IMR-90 (cell line): ENCODE data around the gene NKAIN4. TPM values are rescaled to one million over a fixed set of nuclear protein-coding genes. Genes with fewer than 3 reads are reported as not detected.

ENCODE experiments used
- ATAC-seq: fragments of 200-7000 bp; cut with Tn5 transposase; 2 replicates; pipeline ENCODE4 v1.9.1; 2020; ENCODE audit warnings: low read depth, mild to moderate bottlenecking, moderate library complexity
- BruUV-seq: library from RNA; stranded (reverse); fragments of 400-500 nt; replicated peaks from 2 replicates; lab custom pipeline; 2021; lab: Mats Ljungman, UMichigan
- CTCF ChIA-PET: fragments of 300-600 bp; formaldehyde crosslinking; extraction: SDS; loops from one replicate; lab custom pipeline; 2021; ENCODE audit warnings: antibody characterized with exemption; lab: Yijun Ruan, JAX
- POLR2A ChIA-PET: fragments of 300-600 bp; sonication (Branson Sonifier 250); formaldehyde crosslinking; loops from one replicate; lab custom pipeline; 2022; ENCODE audit warnings: antibody characterized with exemption; ENCODE audit not compliant: unreplicated experiment; lab: Charles Lee
- DNase-seq: peaks from one replicate; pipeline ENCODE4 v3.0.0; 2013
- H2AFZ ChIP-seq: replicated peaks from 2 replicates; pipeline ENCODE3; 2013; ENCODE audit warnings: low read length, mild to moderate bottlenecking; ENCODE audit not compliant: poor library complexity
- H2AK5ac ChIP-seq: 2 replicates; pipeline ENCODE4 v1.6.1; 2013; ENCODE audit warnings: low read depth, low read length, inconsistent platforms
- H2AK9ac ChIP-seq: replicated peaks from 2 replicates; pipeline ENCODE3; 2013; ENCODE audit warnings: mild to moderate bottlenecking, low read depth, low read length, moderate library complexity; ENCODE audit not compliant: poor library complexity
- H2BK120ac ChIP-seq: 2 replicates; pipeline ENCODE4 v1.6.1; 2013; ENCODE audit warnings: low read depth, low read length, inconsistent platforms
- H2BK15ac ChIP-seq: 3 replicates; pipeline ENCODE4 v1.6.1; 2013; ENCODE audit warnings: low read depth, low read length, inconsistent platforms
- H2BK20ac ChIP-seq: 2 replicates; pipeline ENCODE4 v1.6.1; 2013; ENCODE audit warnings: low read depth, mild to moderate bottlenecking, inconsistent platforms, low read length, moderate library complexity
- H2BK5ac ChIP-seq: 2 replicates; pipeline ENCODE4 v1.6.1; 2013; ENCODE audit warnings: mild to moderate bottlenecking, low read depth, low read length, inconsistent platforms; ENCODE audit not compliant: poor library complexity, severe bottlenecking
- H3K14ac ChIP-seq: replicated peaks from 2 replicates; pipeline ENCODE4 v1.6.1; 2013; ENCODE audit warnings: low read depth, low read length, inconsistent platforms
- H3K18ac ChIP-seq: 2 replicates; pipeline ENCODE4 v1.6.1; 2013; ENCODE audit warnings: low read depth, low read length, control low read depth
- H3K23ac ChIP-seq: 2 replicates; pipeline ENCODE4 v1.6.1; 2013; ENCODE audit warnings: low read depth, low read length, inconsistent platforms
- H3K27ac ChIP-seq: 2 replicates; pipeline ENCODE4 v1.5.1; 2013; ENCODE audit warnings: mild to moderate bottlenecking, control low read depth, low read length; ENCODE audit not compliant: insufficient read depth
- H3K27me3 ChIP-seq: 2 replicates; pipeline ENCODE4 v1.6.1; 2013; ENCODE audit warnings: low read length; ENCODE audit not compliant: control insufficient read depth, insufficient read depth
- H3K36me3 ChIP-seq: 2 replicates; pipeline ENCODE4 v1.6.1; 2013; ENCODE audit warnings: low read length, mixed read lengths; ENCODE audit not compliant: control insufficient read depth, insufficient read depth
- H3K4ac ChIP-seq: 2 replicates; pipeline ENCODE4 v1.6.1; 2013; ENCODE audit warnings: low read depth, low read length, inconsistent platforms
- H3K4me1 ChIP-seq: 2 replicates; pipeline ENCODE4 v1.6.1; 2013; ENCODE audit warnings: low read length, mixed read lengths; ENCODE audit not compliant: control insufficient read depth, insufficient read depth
- H3K4me2 ChIP-seq: 2 replicates; pipeline ENCODE4 v1.6.1; 2013; ENCODE audit warnings: low read depth, mild to moderate bottlenecking, control low read depth, low read length, moderate library complexity
- H3K4me3 ChIP-seq: 2 replicates; pipeline ENCODE4 v1.5.1; 2013; ENCODE audit warnings: low read depth, mild to moderate bottlenecking, control low read depth, low read length, moderate library complexity; ENCODE audit not compliant: insufficient read depth
- H3K56ac ChIP-seq: 2 replicates; pipeline ENCODE4 v1.6.1; 2013; ENCODE audit warnings: low read length, inconsistent platforms; ENCODE audit not compliant: insufficient read depth; ENCODE audit errors: extremely low read depth
- H3K79me1 ChIP-seq, 2 experiments: 2 replicates each; pipeline ENCODE4 v1.6.1; 2013; ENCODE audit warnings: low read length in 2 of 2, inconsistent platforms in 1 of 2, low read depth in 1 of 2
- H3K9ac ChIP-seq: 2 replicates; pipeline ENCODE4 v1.6.1; 2013; ENCODE audit warnings: low read depth, low read length, control low read depth
- H3K9me1 ChIP-seq: 2 replicates; pipeline ENCODE4 v1.6.1; 2013; ENCODE audit warnings: low read length, inconsistent platforms; ENCODE audit not compliant: insufficient read depth
- H3K9me3 ChIP-seq: 2 replicates; pipeline ENCODE4 v1.6.1; 2013; ENCODE audit warnings: low read length; ENCODE audit not compliant: control insufficient read depth, insufficient read depth
- H4K20me1 ChIP-seq: 2 replicates; pipeline ENCODE4 v1.6.1; 2013; ENCODE audit warnings: low read length, inconsistent platforms; ENCODE audit not compliant: insufficient read depth
- H4K5ac ChIP-seq: 2 replicates; pipeline ENCODE4 v1.6.1; 2013; ENCODE audit warnings: mild to moderate bottlenecking, low read depth, low read length, control low read depth
- H4K8ac ChIP-seq, 2 experiments: 2 replicates each; pipeline ENCODE4 v1.6.1; 2013; ENCODE audit warnings: low read depth in 2 of 2, low read length in 2 of 2, control low read depth in 1 of 2, inconsistent platforms in 1 of 2
- H4K91ac ChIP-seq: 2 replicates; pipeline ENCODE4 v1.6.1; 2013; ENCODE audit warnings: low read depth, low read length, inconsistent platforms; ENCODE audit not compliant: insufficient read depth
- BHLHE40 ChIP-seq: fragments of 150-350 bp; IDR thresholded peaks from 2 replicates; pipeline ENCODE4 v1.6.1; 2016; ENCODE audit warnings: mild to moderate bottlenecking, low read depth, low read length
- CEBPB ChIP-seq: IDR thresholded peaks from 2 replicates; pipeline ENCODE4 v1.6.1; 2012; ENCODE audit warnings: low read depth, low read length, improper control_type of control experiment
- CHD1 ChIP-seq: IDR thresholded peaks from 2 replicates; pipeline ENCODE4 v1.6.1; 2012; ENCODE audit warnings: low read depth, low read length, improper control_type of control experiment
- ELK1 ChIP-seq: fragments of 150-350 bp; IDR thresholded peaks from 2 replicates; pipeline ENCODE4 v1.6.1; 2016; ENCODE audit warnings: low read depth, mild to moderate bottlenecking, low read length, moderate library complexity, borderline replicate concordance
- FOS ChIP-seq: fragments of 150-350 bp; IDR thresholded peaks from 2 replicates; pipeline ENCODE4 v1.6.1; 2016; ENCODE audit warnings: low read depth, low read length
- MAFK ChIP-seq: IDR thresholded peaks from 2 replicates; pipeline ENCODE4 v1.6.1; 2012; ENCODE audit warnings: low read depth, low read length, improper control_type of control experiment
- MAZ ChIP-seq: IDR thresholded peaks from 2 replicates; pipeline ENCODE4 v1.6.1; 2012; ENCODE audit warnings: low read depth, mild to moderate bottlenecking, low read length, improper control_type of control experiment, moderate library complexity, borderline replicate concordance
- MXI1 ChIP-seq: IDR thresholded peaks from 2 replicates; pipeline ENCODE4 v1.6.1; 2012; ENCODE audit warnings: low read depth, mild to moderate bottlenecking, low read length, moderate library complexity, borderline replicate concordance
- NFE2L2 ChIP-seq: fragments of 150-350 bp; IDR thresholded peaks from 2 replicates; pipeline ENCODE4 v1.6.1; 2016; ENCODE audit warnings: low read depth, mild to moderate bottlenecking, low read length
- POLR2A ChIP-seq: IDR thresholded peaks from 2 replicates; pipeline ENCODE4 v1.6.1; 2012; ENCODE audit warnings: mild to moderate bottlenecking, low read depth, low read length
- RAD21 ChIP-seq: IDR thresholded peaks from 2 replicates; pipeline ENCODE4 v1.6.1; 2012; ENCODE audit warnings: low read length, improper control_type of control experiment
- RCOR1 ChIP-seq: IDR thresholded peaks from 2 replicates; pipeline ENCODE4 v1.6.1; 2012; ENCODE audit warnings: mild to moderate bottlenecking, low read length, improper control_type of control experiment; ENCODE audit not compliant: insufficient replicate concordance
- RFX5 ChIP-seq: IDR thresholded peaks from 2 replicates; pipeline ENCODE4 v1.8.0; 2012; ENCODE audit warnings: low read depth, mild to moderate bottlenecking, low read length, moderate library complexity
- USF2 ChIP-seq: fragments of 150-350 bp; IDR thresholded peaks from 2 replicates; pipeline ENCODE4 v1.6.1; 2017; ENCODE audit warnings: mild to moderate bottlenecking, antibody characterized with exemption, low read length, low read depth
- WGBS, 2 experiments: methylation state at CpG; one replicate each; pipeline versions ENCODE4 v1.1.5 to v1.1.7; 2013; ENCODE audit warnings: missing lambda C conversion rate in 2 of 2; ENCODE audit not compliant: insufficient read length in 1 of 2; ENCODE audit errors: extremely low coverage in 2 of 2; 5-methylcytosine and 5-hydroxymethylcytosine counted together
- dilution Hi-C: fragments of 300-500 bp; cut with HindIII; formaldehyde crosslinking; loops from one replicate; pipeline ENCODE4 v1.14.3; 2018; ENCODE audit warnings: low sequenced_read_pairs; ENCODE audit not compliant: unreplicated experiment
- in situ Hi-C: fragments of 300-500 bp; cut with MboI; formaldehyde crosslinking; loops from 3 replicates; pipeline ENCODE4 v1.14.3; 2019; ENCODE audit warnings: low sequenced_read_pairs, inconsistent platforms, mixed read lengths
- intact Hi-C: fragments of 100-400 bp; cut with micrococcal nuclease; formaldehyde crosslinking; loops from 2 replicates; pipeline ENCODE4 v1.10.0; 2022
- polyA plus RNA-seq, 3 experiments: library from polyadenylated mRNA; depleted of rRNA; stranded (reverse); fragments of >200 nt; gene quantifications; 2 replicates each; pipeline ENCODE4 v1.2.3, GENCODE V29; 2012; ENCODE audit warnings: low replicate concordance in 1 of 3
- total RNA-seq: library from RNA; depleted of rRNA; stranded (reverse); fragments of >200 nt; gene quantifications from 2 replicates; pipeline ENCODE4 v1.2.3, GENCODE V29; 2012

Gene NKAIN4
- total and polyA plus RNA-seq, 2 of the 4 experiments (the other 2 are of a cell fraction) = not detected

- Histone ChIP-seq H3K27me3 (peaks cover 32% of the 10 kb centered on the region), H4K20me1 (no peaks in the 10 kb centered on the region), H2BK15ac (no peak overlapping the region), H3K27ac (no peak overlapping the region), H3K18ac (no peak overlapping the region), H2BK5ac (no peak overlapping the region), H3K4me2 (no peak overlapping the region), H3K9ac (no peak overlapping the region), H2AK5ac (no peak overlapping the region), H4K91ac (no peak overlapping the region), H2BK20ac (no peak overlapping the region), H3K79me1 (peaks cover 0 to 7% of the 10 kb centered on the region in 2 experiments; a peak in 3 of 4 replicates), H3K56ac (no peak overlapping the region), H3K4me3 (no peak overlapping the region), H3K14ac (no peak overlapping the region), H2AK9ac (no peak overlapping the region), H2AFZ (no peak overlapping the region), H3K9me1 (0 out of 2 replicates have a peak, but pooled peaks cover 2% of the 10 kb centered on the region), H3K4ac (no peak overlapping the region), H3K9me3 (no peaks in the 10 kb centered on the region), H4K5ac (no peak overlapping the region), H2BK120ac (no peak overlapping the region), H3K36me3 (no peaks in the 10 kb centered on the region), H3K4me1 (no peaks in the 10 kb centered on the region; the same call in none of the 2 replicates), H4K8ac (no peak overlapping the region), H3K23ac (no peak overlapping the region)
- intact Hi-C loops (no loop called here), dilution Hi-C loops (no loop called here), in situ Hi-C loops (no loop called here)
- DNase-seq = no peak
- ChIA-PET CTCF (no interaction called here), POLR2A (no interaction called here)
- no TSS peak for BruUV-seq
- TF ChIP-seq MXI1 (no peak), USF2 (no peak), CHD1 (no peak), ELK1 (no peak), NFE2L2 (no peak), RFX5 (no peak), FOS (no peak), MAFK (no peak), RAD21 (no peak), CEBPB (no peak), POLR2A (no peak), MAZ (no peak), RCOR1 (no peak), BHLHE40 (no peak)
- WGBS, 2 experiments = 60% methylated on average over 1 of the region's 9 CpGs; no CpG with 5 or more reads in 1 of the 2 experiments
- no peak for ATAC-seq
Observed at GRCh38 chr20:63267691-63268090, 13.4 kb upstream of the NKAIN4 start.
